Measurements from ENCODE around the gene SND1. TPM values are rescaled to one million over a fixed set of nuclear protein-coding genes. Genes with fewer than 3 reads are reported as not detected.

SND1 gene
- total and polyA plus RNA-seq, 2 donors (not counting 3 experiments of a cell fraction or from before 2014, with no cell fraction given), result 116 to 249 TPM

GRCh38 chr7:128021366-128021765 lies 369.4 kb downstream of the SND1 start:
- no peak overlapping the region for H3K9ac ChIP-seq (replicated peaks; ENCODE audit: extremely low read depth, insufficient read depth, low read length)
- BruUV-seq (replicated peaks), result no TSS peak
- no peak overlapping the region for H3K4me2 ChIP-seq (ENCODE audit: insufficient read depth, low read length)
- H4K20me1 ChIP-seq (replicated peaks; ENCODE audit: control insufficient read depth, extremely low read depth, insufficient read depth, low read length), result no peaks in the 10 kb centered on the region
- dilution Hi-C loops (cut with MboI; ENCODE audit: extremely low pct_ligation_motif_present, low sequenced_read_pairs), result no loop called here
- H3K9me3 ChIP-seq (replicated peaks; ENCODE audit: control insufficient read depth, insufficient read depth, low read length), result no peaks in the 10 kb centered on the region
- peaks cover 0 to 2% of the 10 kb centered on the region in 2 experiments for H3K36me3 ChIP-seq (ENCODE audit: control insufficient read depth in 2 of 2, extremely low read depth in 1 of 2, insufficient read depth in 2 of 2, low read length in 2 of 2)
- ChIA-PET POLR2A (no interaction called here), CTCF (interaction anchor here (1.3 kb wide), 1 partner anchor 8 kb away, joined by 3 read pairs; no protein-coding TSS in a partner anchor)
- DNase-seq (ENCODE audit: low read depth, low spot score) (no peak), FAIRE-seq (no peak)
- H3K27ac ChIP-seq (ENCODE audit: insufficient read depth, low read depth, low read length), result no peak overlapping the region
- peaks cover 18% of the 10 kb centered on the region for H3K4me1 ChIP-seq (ENCODE audit: control insufficient read depth, extremely low read depth, insufficient read depth, low read length)
- no peaks in the 10 kb centered on the region for H3K27me3 ChIP-seq (ENCODE audit: control insufficient read depth in 2 of 2, insufficient read depth in 2 of 2, low read length in 2 of 2)
- TF ChIP-seq, protein P1, sequence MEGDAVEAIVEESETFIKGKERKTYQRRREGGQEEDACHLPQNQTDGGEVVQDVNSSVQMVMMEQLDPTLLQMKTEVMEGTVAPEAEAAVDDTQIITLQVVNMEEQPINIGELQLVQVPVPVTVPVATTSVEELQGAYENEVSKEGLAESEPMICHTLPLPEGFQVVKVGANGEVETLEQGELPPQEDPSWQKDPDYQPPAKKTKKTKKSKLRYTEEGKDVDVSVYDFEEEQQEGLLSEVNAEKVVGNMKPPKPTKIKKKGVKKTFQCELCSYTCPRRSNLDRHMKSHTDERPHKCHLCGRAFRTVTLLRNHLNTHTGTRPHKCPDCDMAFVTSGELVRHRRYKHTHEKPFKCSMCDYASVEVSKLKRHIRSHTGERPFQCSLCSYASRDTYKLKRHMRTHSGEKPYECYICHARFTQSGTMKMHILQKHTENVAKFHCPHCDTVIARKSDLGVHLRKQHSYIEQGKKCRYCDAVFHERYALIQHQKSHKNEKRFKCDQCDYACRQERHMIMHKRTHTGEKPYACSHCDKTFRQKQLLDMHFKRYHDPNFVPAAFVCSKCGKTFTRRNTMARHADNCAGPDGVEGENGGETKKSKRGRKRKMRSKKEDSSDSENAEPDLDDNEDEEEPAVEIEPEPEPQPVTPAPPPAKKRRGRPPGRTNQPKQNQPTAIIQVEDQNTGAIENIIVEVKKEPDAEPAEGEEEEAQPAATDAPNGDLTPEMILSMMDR (IDR thresholded peaks at IDR 0.05; ENCODE audit: extremely low read depth in 1 of 2, insufficient read depth in 1 of 2, low read depth in 1 of 2, low read length in 2 of 2), result no peak
- TF ChIP-seq JUN (IDR thresholded peaks at IDR 0.05; ENCODE audit: borderline replicate concordance, insufficient read depth, insufficient read length, low read depth) (no peak), FOS (IDR thresholded peaks at IDR 0.05; ENCODE audit: borderline replicate concordance, insufficient read depth, low read length) (no peak), EZH2 (IDR thresholded peaks at IDR 0.05; ENCODE audit: borderline replicate concordance, low read depth, low read length, severe bottlenecking) (no peak), POLR2A (IDR thresholded peaks at IDR 0.05; ENCODE audit: low read depth, low read length) (no peak), POLR2AphosphoS5 (IDR thresholded peaks at IDR 0.05; ENCODE audit: insufficient read depth, low read depth, low read length) (no peak), MYC (IDR thresholded peaks at IDR 0.05; ENCODE audit: low read depth, low read length) (no peak), GATA2 (IDR thresholded peaks at IDR 0.05; ENCODE audit: insufficient read depth, insufficient read length, low read depth, low read length) (no peak), MAX (IDR thresholded peaks at IDR 0.05; ENCODE audit: insufficient read depth, insufficient read length) (no peak)
- H3K79me2 ChIP-seq (ENCODE audit: control insufficient read depth, insufficient read depth, low read length), result no peaks in the 10 kb centered on the region
- H3K9me1 ChIP-seq (replicated peaks; ENCODE audit: control insufficient read depth, extremely low read depth, insufficient read depth, low read length), result no peaks in the 10 kb centered on the region
- intact Hi-C loops (cut with micrococcal nuclease), result no loop called here
- H2AFZ ChIP-seq (ENCODE audit: low read depth, low read length), result no peak overlapping the region
- no peak overlapping the region for H3K4me3 ChIP-seq (replicated peaks in 1 of 3; ENCODE audit: insufficient read depth in 1 of 3, low read depth in 1 of 3, low read length in 3 of 3)

All from endothelial cell of umbilical vein (primary cell).